HG03439 (cell line): ENCODE results near the gene FBXL4.
"Not testable (repeated sequence)": the region's sequence is repeated elsewhere in the genome, so short reads cannot be mapped to it uniquely, and the experiment has no call there.

Experiments used
- ATAC-seq: cut with Tn5 transposase; IDR thresholded peaks from one replicate; pipeline ENCODE4 v1.9.1; 2021; ENCODE audit warnings: mild to moderate bottlenecking, moderate library complexity; ENCODE audit not compliant: unreplicated experiment

FBXL4 gene

DNA sequence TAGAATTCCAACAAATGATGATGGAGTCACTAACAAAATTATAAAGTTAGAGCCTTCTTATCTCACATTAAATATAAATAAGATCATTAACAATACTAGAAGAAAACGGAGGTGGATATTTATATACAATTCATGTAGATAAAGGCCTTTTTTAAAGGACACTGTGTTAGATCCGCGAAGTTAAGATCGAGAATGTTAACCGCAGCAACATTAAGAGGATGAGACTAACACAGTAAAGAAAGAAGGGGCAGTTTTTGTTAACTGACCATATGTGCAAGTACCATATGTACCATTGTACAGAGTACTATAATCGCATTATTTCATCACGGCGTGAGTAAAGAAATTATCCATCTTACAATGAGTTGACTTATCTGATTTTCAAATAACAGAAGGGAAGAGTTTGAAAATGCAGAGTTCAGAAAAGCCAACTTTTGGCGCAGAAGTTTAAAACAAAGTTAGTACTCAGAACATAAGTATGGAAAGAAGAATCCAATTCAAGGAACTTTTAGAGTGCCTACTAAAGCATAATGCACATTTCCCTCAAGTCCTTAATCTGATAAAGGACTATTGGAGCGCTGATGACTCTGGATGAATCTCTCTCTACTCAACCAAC, 1.4 kb downstream of the FBXL4 start:
- no peak for ATAC-seq

DNA sequence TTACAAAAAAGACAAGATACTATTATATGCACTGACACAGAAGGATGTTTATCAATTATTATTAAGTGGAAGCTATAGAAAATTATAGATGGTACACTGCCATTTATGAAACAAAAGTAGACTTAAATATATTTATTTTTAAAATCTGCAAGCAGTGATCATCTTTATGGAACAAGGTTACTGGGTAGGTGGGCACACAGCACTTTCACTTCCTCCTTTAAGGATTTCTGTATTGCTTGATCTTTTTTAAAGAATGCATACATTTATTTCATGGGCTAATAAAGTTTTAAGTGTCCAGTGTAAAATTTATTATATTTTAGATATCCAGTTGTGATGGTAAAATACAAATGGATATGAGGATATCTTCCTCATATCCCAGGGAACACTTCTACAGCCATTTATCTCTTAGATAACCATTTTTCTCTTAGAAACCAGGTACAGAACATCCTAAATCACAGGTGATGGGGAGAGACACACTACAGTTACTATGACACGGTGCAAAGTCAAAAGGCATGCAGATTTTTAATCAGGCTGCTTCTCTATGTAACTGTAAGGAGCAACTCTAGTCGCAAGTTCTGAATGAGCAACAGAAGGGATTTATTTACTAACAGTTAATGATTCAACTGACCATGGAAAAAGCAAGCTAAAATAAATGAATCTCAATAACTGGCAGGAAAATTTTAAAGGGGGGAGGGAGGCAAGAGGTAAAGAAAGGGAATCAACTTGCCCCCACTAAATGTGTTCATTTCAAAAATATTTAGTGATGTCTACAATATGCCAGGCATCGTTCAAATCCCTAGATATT, 2.2 kb downstream of the FBXL4 start:
- no peak for ATAC-seq

GRCh38 chr6:98944598-98945081, 3.1 kb downstream of the FBXL4 start:
- ATAC-seq = no peak

- ATAC-seq = no peak
Observed at GRCh38 chr6:98944168-98944567, 3.6 kb downstream of the FBXL4 start.

GRCh38 chr6:98942263-98942803, 5.4 kb downstream of the FBXL4 start:
- ATAC-seq = no peak

DNA sequence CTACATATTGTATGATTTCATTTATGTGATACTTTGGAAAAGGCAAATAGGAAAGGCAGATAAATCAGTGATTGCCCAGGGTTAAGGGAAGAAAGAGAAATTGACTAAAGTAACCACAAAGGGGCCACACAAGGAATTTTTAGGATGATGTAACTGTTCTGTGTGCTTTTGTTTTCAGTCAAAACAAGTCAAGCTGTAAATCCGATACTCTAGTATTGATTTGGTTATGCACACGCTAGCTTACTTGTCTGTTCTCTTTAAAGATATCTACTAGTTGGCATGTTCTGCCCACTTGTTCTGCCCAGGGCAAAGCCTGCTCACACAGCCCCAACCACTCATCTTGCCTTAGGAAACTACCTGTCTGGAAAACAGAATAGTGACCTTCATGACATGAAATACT, 6.4 kb downstream of the FBXL4 start:
- no peak for ATAC-seq

DNA sequence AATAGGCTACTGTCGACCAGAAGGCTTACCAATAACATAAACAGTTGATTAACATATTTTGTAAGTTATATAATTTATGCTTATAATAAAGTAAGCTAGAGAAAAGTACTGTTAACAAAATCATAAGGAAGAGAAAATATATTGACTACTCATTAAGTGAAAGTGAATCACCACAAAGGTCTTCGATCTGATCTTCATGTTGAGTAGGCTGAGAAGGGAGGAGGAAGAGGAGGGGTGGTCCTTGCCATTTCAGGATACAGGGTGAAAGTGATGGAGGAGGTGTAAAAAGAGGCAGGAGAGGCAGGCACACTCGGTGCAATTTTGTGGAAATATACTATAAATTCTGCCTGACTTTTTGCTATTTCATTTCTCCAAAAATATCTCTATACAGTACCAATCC, 10.4 kb downstream of the FBXL4 start:
- no peak for ATAC-seq

- no peak for ATAC-seq
Observed at GRCh38 chr6:98932381-98932780, 15.4 kb downstream of the FBXL4 start.

DNA sequence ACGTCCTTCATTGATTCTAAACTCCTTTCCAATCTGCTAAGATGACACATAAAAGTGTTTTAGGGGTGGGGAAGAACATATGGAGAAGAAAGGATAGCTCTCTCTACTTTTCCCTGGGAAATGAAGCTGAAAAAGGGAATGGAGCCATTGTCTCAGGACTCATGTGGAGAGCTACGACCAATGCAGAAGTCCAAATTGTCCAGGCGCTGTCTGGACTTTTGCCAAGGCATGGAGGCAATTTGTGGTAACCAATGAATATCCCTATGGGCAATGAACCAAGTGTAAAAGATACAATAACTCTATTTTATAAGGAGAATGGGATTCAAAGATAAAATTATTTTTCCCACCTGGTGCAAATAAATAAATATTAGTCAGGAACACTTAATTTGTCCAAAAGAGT, 16.1 kb downstream of the FBXL4 start:
- ATAC-seq = no peak

DNA sequence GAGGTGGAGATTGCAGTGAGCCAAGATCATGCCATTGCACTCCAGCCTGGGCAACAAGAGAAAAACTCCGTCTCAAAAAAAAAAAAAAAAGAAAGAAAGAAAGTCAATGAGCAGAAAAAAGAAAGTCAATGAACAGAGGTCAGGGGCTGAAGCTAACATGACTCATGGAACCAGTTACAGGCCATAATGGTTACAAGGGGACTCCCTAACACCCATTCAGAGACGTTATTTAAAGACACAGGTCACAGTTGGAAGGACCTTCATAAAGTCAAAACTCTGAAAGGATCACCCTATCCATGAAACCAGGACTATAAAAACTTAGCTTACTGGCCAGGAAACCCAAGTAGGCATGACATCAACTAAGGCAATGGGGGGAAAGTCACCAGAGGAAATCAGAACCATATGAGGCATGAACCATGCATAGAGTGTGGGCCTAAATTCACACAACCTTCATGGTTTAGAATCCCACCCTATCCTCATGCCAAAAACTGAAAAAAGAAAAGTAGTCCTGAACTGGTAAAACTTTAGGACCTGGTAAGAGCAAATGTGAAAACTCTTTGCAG, 18.2 kb downstream of the FBXL4 start:
- ATAC-seq = no peak

DNA sequence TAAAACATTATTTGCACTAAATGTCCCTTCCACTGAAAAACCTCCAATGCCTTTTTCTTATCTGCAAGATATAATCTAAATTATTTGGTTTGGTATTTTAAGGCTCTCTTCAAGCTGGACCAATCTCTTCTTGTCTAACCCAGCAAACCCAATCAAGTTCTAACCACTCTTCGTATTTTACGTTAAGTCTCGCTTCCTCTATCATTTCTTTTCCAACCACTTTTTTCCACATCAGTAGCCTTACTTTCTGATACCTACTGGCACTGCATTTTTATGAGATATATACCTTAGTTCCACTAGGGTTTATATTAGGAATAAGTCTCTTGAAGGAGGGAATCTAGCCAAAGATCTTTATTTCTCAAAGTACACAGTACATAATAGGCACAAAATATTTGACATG, 19.1 kb downstream of the FBXL4 start:
- no peak for ATAC-seq

DNA sequence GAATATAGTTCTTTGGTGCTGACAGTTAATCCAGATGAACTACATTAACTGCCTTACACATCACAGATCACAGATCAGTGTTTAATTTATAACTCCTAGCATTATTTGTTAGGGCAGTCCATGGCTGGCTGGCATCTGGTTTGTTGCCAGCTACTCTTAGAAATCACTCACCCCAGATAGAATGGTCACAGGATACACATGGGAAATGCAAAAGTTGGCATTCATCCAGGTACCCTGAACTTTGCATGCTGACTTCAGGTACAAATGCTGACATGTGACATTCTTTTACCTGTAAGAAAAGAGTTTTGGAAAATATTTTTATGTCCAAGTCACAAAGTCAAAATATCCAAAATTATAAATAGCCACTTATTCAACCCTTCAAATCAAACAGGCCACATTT, 20.2 kb downstream of the FBXL4 start:
- ATAC-seq = no peak

DNA sequence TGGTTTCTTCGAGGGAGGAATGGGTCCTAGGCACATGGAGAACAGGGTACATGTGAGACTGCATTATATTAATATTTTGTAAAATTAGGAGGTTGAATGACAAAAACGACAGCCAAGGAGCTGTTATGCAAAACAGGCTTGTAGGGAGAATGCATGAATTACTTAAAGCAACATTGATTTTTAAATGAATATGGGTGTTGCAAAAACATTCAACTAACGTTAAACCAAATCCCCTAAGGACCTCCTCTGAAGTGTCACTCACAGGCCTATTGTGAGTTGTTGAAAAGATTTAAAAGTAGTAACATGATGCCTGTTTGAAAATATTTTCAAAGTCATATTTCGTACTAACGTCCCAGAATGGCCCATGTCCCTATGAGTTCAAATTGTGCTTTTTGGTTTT, 21.9 kb downstream of the FBXL4 start:
- ATAC-seq = no peak

GRCh38 chr6:98924647-98925046, 23.1 kb downstream of the FBXL4 start:
- no peak for ATAC-seq

GRCh38 chr6:98920904-98921431, 26.8 kb downstream of the FBXL4 start:
- peak; percentile 82 for ATAC-seq

- ATAC-seq = not testable (repeated sequence)
Observed at GRCh38 chr6:98910946-98911345, 36.8 kb downstream of the FBXL4 start.

DNA sequence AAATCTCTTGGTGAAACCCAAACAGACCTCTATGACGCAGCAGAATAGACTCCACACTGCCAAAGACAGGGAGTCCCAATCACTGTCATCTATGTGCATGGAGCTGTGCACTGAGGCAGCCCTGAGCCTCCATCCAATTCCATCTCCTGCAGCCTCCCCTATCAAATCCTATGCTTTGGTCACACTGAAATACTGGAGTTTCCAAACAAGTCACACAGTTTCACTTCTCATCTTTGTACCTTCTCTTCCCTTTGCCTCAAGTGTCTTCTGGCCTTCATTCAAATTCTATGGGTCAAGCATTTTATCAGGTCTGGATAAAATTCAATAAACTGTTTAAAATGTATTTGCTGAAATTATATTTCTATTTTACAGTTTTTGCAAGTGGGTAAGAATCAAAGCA, 38.5 kb downstream of the FBXL4 start:
- no peak for ATAC-seq

DNA sequence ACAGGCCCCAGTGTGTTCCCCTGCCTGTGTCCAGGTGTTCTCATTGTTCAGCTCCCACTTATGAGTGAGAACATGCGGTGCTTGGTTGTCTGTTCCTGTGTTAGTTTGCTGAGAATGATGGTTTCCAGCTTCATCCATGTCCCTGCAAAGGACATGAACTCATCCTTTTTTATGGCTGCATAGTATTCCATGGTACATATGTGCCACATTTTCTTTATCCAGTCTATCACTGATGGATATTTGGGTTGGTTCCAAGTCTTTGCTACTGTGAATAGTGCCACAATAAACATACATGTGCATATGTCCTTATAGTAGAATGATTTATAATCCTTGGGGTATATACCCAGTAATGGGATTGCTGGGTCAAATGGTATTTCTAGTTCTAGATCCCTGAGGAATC, 41.4 kb downstream of the FBXL4 start:
- ATAC-seq = not testable (repeated sequence)

GRCh38 chr6:98905759-98906158, 42.0 kb downstream of the FBXL4 start:
- ATAC-seq = no peak

GRCh38 chr6:98904096-98904495, 43.6 kb downstream of the FBXL4 start:
- no peak for ATAC-seq

GRCh38 chr6:98900706-98901105, 47.0 kb downstream of the FBXL4 start:
- no peak for ATAC-seq

DNA sequence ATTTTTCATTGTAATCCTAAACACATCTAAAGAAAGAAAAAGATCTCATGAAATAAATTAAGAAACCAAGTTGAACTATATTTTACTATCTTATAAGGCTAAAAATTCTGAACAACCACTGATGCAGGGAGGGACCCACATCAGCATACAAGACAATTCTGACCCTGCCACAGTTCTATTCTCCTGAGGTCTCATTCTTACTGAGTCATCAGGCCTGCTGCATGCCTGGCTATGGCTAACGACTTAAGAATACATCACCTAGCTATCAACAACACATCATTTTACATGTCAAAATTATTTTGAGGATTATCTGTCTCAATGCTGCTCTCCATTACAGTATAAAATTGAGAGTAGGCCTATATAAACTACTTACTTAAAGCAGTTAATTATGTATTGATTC, 52.9 kb downstream of the FBXL4 start:
- ATAC-seq = no peak
